Mesothelial cell of epicardium (in vitro differentiated cells): ENCODE data around the gene PSMB3. TPM values are rescaled to one million over a fixed set of nuclear protein-coding genes. Genes with fewer than 3 reads are reported as not detected.
A peak's percentile ranks its signal among the peaks of the same experiment; 100 is the strongest.

Source experiments
- DNase-seq, 2 experiments: peaks; one replicate each; pipeline ENCODE4 v3.0.0; 2021; ENCODE audit warnings: low spot score in 2 of 2; ENCODE audit not compliant: unreplicated experiment in 2 of 2
- H3K27ac Mint-ChIP-seq: 2 replicates; pipeline ENCODE4 v1.8.0; 2021; ENCODE audit warnings: mixed read lengths
- H3K27me3 Mint-ChIP-seq: 2 replicates; pipeline ENCODE4 v1.8.0; 2021; ENCODE audit warnings: low read depth, mixed read lengths
- H3K36me3 Mint-ChIP-seq: 2 replicates; pipeline ENCODE4 v1.8.0; 2021; ENCODE audit warnings: mixed read lengths
- H3K4me1 Mint-ChIP-seq: 2 replicates; pipeline ENCODE4 v1.8.0; 2021; ENCODE audit warnings: mixed read lengths
- H3K4me3 Mint-ChIP-seq: 2 replicates; pipeline ENCODE4 v1.8.0; 2021; ENCODE audit warnings: mild to moderate bottlenecking, moderate library complexity, mixed read lengths
- H3K9me3 Mint-ChIP-seq: 2 replicates; pipeline ENCODE4 v1.8.0; 2021; ENCODE audit warnings: mixed read lengths
- total RNA-seq: library from RNA; stranded (reverse); gene quantifications from 3 replicates; pipeline ENCODE4 v1.2.1, GENCODE V29; 2021
- TF ChIP-seq, protein P1 (sequence below): fragments of 200-600 bp; sonication (generic); IDR thresholded peaks from one replicate; pipeline ENCODE4 v1.5.0; 2021; ENCODE audit warnings: antibody characterized with exemption; ENCODE audit not compliant: unreplicated experiment

The PSMB3 gene
- total RNA-seq, result 107 to 121 TPM (median 115 TPM) in 3 replicates

DNA sequence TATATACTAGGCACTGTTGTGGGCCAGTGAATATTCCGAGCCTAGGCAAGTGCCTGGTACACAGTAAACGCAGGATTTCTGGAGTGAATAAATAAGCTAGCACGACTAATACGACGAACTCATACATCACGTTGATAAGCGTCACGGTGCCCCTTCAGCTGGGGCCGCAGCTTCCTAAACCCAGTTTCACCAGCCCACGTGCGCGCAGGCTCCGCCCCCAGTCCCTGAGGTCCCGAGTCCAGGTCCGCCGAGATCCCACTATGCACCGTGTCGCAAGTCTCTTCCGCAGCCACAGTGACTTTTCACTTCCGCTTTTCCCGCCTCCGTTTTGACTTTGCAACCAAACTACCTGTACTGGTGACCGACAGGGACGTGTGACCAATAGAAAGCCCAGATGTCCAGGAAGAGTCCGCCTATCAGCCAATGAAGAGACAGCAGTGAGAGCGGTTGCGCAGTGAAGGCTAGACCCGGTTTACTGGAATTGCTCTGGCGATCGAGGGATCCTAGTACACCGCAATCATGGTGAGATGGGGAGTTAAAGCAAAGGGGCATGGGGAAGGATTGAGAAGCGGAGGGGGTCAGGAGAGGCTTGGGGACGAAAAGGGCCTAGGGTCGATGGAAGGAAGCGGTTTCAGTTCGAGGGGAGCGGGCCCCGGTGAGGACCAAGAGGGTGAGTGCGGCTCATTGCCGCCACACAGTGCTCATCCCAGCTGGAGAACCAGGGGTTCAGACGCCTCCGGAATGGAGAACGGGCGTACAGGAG, at the start of gene PSMB3:
PSMB3 (plus strand) TSS at position 434 of the 763 bp plus-strand sequence; CDS start at position 520, 86 bp downstream.
- Mint-ChIP-seq H3K4me3 (peak within 1 kb of the TSS; percentile 91), H3K27ac (peak within 1 kb of the TSS; percentile 90), H3K4me1 (peaks cover 31% of the 10 kb centered on the region), H3K27me3 (no peaks in the 10 kb centered on the region), H3K9me3 (no peaks in the 10 kb centered on the region), H3K36me3 (peaks cover 3% of the 10 kb centered on the region)
- DNase-seq, result peak; percentile 88
- TF ChIP-seq, protein P1, sequence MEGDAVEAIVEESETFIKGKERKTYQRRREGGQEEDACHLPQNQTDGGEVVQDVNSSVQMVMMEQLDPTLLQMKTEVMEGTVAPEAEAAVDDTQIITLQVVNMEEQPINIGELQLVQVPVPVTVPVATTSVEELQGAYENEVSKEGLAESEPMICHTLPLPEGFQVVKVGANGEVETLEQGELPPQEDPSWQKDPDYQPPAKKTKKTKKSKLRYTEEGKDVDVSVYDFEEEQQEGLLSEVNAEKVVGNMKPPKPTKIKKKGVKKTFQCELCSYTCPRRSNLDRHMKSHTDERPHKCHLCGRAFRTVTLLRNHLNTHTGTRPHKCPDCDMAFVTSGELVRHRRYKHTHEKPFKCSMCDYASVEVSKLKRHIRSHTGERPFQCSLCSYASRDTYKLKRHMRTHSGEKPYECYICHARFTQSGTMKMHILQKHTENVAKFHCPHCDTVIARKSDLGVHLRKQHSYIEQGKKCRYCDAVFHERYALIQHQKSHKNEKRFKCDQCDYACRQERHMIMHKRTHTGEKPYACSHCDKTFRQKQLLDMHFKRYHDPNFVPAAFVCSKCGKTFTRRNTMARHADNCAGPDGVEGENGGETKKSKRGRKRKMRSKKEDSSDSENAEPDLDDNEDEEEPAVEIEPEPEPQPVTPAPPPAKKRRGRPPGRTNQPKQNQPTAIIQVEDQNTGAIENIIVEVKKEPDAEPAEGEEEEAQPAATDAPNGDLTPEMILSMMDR, result no peak

DNA sequence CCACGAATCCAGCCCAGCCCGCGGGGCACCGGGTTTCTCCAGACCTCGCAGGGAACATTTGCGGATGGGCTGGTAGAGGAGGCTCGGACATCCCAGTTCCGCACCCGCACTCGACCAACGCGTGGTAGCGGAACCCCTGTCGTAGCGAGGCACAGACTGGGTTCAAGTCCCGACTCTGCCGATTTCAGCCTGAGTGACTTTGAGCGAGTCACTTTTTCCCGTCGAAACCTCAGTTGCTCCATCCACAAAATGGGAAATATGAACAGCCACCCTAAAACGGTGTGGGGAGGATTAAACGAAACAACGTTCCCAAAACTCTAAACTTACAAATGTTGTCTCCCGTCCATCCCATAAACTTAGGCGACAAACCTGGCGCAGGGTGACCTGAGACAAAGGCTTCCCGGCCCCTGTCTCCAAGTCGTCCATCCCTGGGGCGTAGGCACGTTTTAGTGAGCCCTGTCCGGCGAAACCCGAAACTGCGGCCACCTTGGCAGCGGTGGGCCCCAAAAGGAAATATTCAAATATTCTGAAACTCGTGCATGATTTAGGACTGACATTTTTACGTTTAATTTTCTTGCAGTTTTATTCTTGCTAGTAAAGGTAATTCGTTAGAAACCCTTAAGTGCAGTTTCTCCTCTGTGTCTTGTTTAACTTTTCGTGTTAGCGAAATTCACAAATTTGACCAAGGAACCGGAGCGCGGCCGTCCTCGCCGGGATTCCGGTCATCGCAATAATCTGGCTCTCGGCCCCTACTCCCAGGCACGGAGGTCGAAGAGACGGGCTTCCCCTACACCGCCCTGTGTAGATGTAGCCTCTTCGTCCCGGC, 49.4 kb upstream of the PSMB3 start:
- H3K4me1 Mint-ChIP-seq, result peaks cover 54% of the 10 kb centered on the region
- TF ChIP-seq, protein P1, result no peak
- no peaks in the 10 kb centered on the region for H3K36me3 Mint-ChIP-seq
- H3K9me3 Mint-ChIP-seq, result no peaks in the 10 kb centered on the region
- peak overlapping the region; percentile 97 for H3K27ac Mint-ChIP-seq
- no peak for DNase-seq
- no peaks in the 10 kb centered on the region for H3K27me3 Mint-ChIP-seq
- H3K4me3 Mint-ChIP-seq, result peak overlapping the region; percentile 90

DNA sequence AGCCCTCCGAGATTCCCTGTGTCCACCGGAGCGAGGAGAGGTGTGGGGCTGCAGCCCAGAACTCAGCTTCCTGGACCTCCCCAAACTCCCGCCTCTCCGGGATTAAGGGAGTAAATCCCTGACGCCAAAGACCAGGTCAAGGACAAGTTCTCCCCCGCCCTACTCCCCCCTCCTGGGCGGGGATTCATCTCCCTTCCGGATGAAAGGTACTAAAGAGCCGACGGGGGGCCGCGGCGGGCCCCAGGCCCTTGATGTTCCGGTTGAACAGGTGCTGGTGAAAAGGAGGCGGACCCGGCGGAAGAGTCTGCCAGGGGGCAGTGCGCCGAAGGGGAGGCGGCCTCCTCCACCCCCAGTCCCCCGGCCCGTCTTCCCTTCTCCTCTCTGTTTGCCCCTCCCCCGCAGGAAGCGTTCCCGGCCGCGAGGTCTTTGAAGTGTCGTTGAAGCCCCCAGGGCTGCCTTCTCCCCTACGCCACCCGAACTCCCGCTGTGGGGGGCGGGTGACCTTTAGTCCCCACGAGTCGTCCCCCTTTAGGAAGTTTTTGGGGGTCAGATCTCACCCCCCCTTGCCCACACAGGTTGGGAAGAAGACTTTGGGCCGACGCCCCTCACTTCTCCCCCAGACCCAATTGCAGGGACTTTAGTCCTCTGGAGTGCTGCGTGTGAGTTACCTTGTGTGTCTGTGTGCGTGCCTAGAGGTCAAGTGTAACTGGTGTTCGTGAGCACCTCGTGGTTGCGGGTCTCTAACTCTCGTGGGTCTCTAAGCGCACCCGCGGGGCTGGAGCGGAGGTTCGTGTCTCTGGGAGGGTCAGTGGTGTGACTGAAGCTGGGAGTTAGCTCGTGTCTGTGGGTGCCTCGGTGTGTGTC, 48.6 kb upstream of the PSMB3 start:
- H3K27me3 Mint-ChIP-seq, result no peaks in the 10 kb centered on the region
- H3K4me1 Mint-ChIP-seq, result peaks cover 54% of the 10 kb centered on the region
- H3K36me3 Mint-ChIP-seq, result no peaks in the 10 kb centered on the region

DNA sequence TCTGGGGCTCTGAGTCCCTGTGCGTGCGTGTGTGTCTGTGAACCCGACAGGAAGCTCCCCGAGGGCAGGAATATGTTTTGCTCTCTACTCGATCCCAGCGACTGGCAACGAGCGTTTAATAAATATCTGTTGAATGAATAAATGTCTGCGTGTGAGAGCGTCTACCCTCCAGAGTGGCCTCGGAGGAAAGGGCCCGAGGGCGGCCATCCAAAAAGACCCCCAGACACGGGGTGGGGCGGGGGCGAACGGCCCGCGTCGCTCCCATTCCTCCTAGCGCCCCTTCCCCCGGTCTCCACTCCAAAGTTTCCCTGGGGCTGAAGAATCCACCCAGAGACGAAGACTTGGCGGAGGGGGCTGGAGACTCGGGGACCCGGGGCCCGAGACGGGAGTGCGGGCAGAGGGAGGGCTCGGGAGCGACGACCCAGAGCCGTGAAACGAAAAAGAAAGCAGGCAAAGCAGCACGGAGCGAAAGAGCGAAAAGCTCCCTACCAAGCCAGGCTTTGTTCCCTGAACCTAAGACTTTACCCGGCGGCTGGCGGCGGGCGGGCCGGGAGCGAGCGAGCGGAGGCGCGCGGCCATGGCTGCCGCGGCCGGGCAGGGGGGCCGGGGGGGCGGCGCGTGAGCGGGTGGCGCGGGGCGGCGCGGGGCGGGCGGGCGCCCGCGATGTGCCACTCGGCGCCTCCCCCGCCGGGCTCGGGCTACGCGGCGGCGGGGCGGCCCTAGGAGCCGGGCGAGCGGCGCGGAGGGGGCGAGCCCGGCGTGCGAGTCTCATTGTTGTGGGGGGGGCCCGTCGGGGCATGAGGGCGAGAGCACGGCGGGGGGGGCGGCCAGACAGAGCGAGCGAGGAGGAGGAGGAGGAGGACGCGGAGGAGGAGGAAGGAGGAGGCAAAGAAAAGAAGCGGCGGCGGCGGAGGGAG, 47.7 kb upstream of the PSMB3 start, which contains the start of gene MLLT6:
MLLT6 (plus strand) TSS at position 668 of the 917 bp plus-strand sequence. CDS start 360 bp downstream, outside the sequence.
- no peaks in the 10 kb centered on the region for H3K9me3 Mint-ChIP-seq
- H3K27ac Mint-ChIP-seq, result peak within 1 kb of the TSS; percentile 97
- peak; percentile 60 to 74 for DNase-seq
- H3K4me3 Mint-ChIP-seq, result peak within 1 kb of the TSS; percentile 92
- peaks cover 5% of the 10 kb centered on the region for H3K36me3 Mint-ChIP-seq
- peaks cover 47% of the 10 kb centered on the region for H3K4me1 Mint-ChIP-seq
- no peaks in the 10 kb centered on the region for H3K27me3 Mint-ChIP-seq
- TF ChIP-seq, protein P1, result no peak

More for the DNA sequence above, 48.6 kb upstream of the PSMB3 start:
- Mint-ChIP-seq H3K4me3 (peak overlapping the region; percentile 90), H3K27ac (peak overlapping the region; percentile 97), H3K9me3 (no peaks in the 10 kb centered on the region)
- peak; percentile 73 to 80 for DNase-seq
- TF ChIP-seq, protein P1, result no peak
